Epithelial cell of esophagus (primary cell): ENCODE measurements around the gene SLC22A1.
A peak's percentile ranks its signal among the peaks of the same experiment; 100 is the strongest.

Experiments used
- DNase-seq: peaks from one replicate; pipeline ENCODE4 v3.0.0; 2010; ENCODE audit warnings: low read depth
- H3K4me3 ChIP-seq: 2 replicates; pipeline ENCODE4 v1.5.1; 2011; ENCODE audit warnings: mild to moderate bottlenecking, low read length, control low read depth
- CTCF ChIP-seq: IDR thresholded peaks from 2 replicates; pipeline ENCODE4 v1.5.1; 2011; ENCODE audit warnings: low read depth, mild to moderate bottlenecking, low read length, control low read depth, inconsistent platforms; ENCODE audit not compliant: insufficient read depth; ENCODE audit errors: missing control alignments

The SLC22A1 gene

GRCh38 chr6:160104821-160105517, 16.6 kb upstream of the SLC22A1 start:
- no peak overlapping the region for H3K4me3 ChIP-seq
- TF ChIP-seq CTCF = no peak
- no peak for DNase-seq

GRCh38 chr6:160106010-160106409, 15.6 kb upstream of the SLC22A1 start:
- DNase-seq = peak; percentile 22
- H3K4me3 ChIP-seq = no peak overlapping the region
- TF ChIP-seq CTCF = no peak

- TF ChIP-seq CTCF = no peak
- no peak overlapping the region for H3K4me3 ChIP-seq
- DNase-seq = peak; percentile 65
Observed at GRCh38 chr6:160106701-160107100, 14.9 kb upstream of the SLC22A1 start.

- no peak overlapping the region for H3K4me3 ChIP-seq
- no peak for TF ChIP-seq CTCF
- no peak for DNase-seq
Observed at GRCh38 chr6:160108077-160108476, 13.5 kb upstream of the SLC22A1 start.

- no peak for DNase-seq
- H3K4me3 ChIP-seq = no peak overlapping the region
- TF ChIP-seq CTCF = no peak
Observed at GRCh38 chr6:160110586-160111123, 11.0 kb upstream of the SLC22A1 start.

GRCh38 chr6:160111806-160112205, 9.8 kb upstream of the SLC22A1 start:
- DNase-seq = no peak
- no peak for TF ChIP-seq CTCF
- H3K4me3 ChIP-seq = no peak overlapping the region
